H1 (cell line): Measurements from ENCODE around the gene CDK5RAP2.

Experiments
- ATF3 ChIP-seq: IDR thresholded peaks from 2 replicates; pipeline ENCODE4 v1.6.1; 2011; ENCODE audit warnings: low read depth, mild to moderate bottlenecking, low read length; ENCODE audit not compliant: insufficient read depth
- CEBPB ChIP-seq: IDR thresholded peaks from 2 replicates; pipeline ENCODE4 v1.6.1; 2012; ENCODE audit warnings: low read depth, low read length
- EP300 ChIP-seq, 2 experiments: IDR thresholded peaks; 1 replicate in 1 of 2; 2 replicates in 1 of 2; pipeline ENCODE4 v1.6.1; 2011 to 2012; ENCODE audit warnings: low read depth in 2 of 2, low read length in 2 of 2, mild to moderate bottlenecking in 2 of 2, borderline replicate concordance in 1 of 2, inconsistent platforms in 1 of 2, moderate library complexity in 1 of 2
- JUN ChIP-seq: IDR thresholded peaks from 2 replicates; pipeline ENCODE4 v1.6.1; 2011; ENCODE audit warnings: low read depth, mild to moderate bottlenecking, improper control_type of control experiment, low read length
- MAX ChIP-seq: IDR thresholded peaks from 2 replicates; pipeline ENCODE4 v1.6.1; 2012; ENCODE audit warnings: inconsistent platforms
- POLR2A ChIP-seq, 2 experiments: IDR thresholded peaks; 1 replicate in 1 of 2; 2 replicates in 1 of 2; pipeline ENCODE4 v1.6.1; 2011; ENCODE audit warnings: low read depth in 2 of 2, low read length in 2 of 2, mild to moderate bottlenecking in 2 of 2; ENCODE audit errors: control extremely low read depth in 1 of 2
- RBBP5 ChIP-seq: IDR thresholded peaks from 2 replicates; pipeline ENCODE4 v1.7.1; 2012; ENCODE audit warnings: low read depth, mild to moderate bottlenecking, inconsistent platforms, low read length, moderate library complexity, borderline replicate concordance
- SIN3A ChIP-seq, 2 experiments: IDR thresholded peaks in 1 of 2; conservative IDR thresholded peaks in 1 of 2; 2 replicates each; pipeline ENCODE4 v1.6.1; 2011 to 2012; ENCODE audit warnings: low read length in 2 of 2, improper control_type of control experiment in 1 of 2, low read depth in 1 of 2, mild to moderate bottlenecking in 1 of 2
- TAF1 ChIP-seq: IDR thresholded peaks from 2 replicates; pipeline ENCODE4 v1.6.1; 2011; ENCODE audit warnings: mild to moderate bottlenecking, low read depth, low read length
- TF ChIP-seq, protein P1 (sequence below): fragments of 300-600 bp; sonication (generic); IDR thresholded peaks from 2 replicates; pipeline ENCODE4 v1.7.1; 2012; ENCODE audit warnings: low read length, moderate library complexity, mild to moderate bottlenecking, inconsistent platforms; ENCODE audit not compliant: insufficient replicate concordance
- TF ChIP-seq, protein P2 (sequence below), 3 experiments: IDR thresholded peaks; 1 replicate in 2 of 3; 2 replicates in 1 of 3; pipeline versions ENCODE4 v1.5.1 to v1.6.1; 2011; ENCODE audit warnings: low read length in 3 of 3, mild to moderate bottlenecking in 3 of 3, inconsistent platforms in 2 of 3, low read depth in 1 of 3, moderate library complexity in 1 of 3; ENCODE audit not compliant: insufficient read depth in 1 of 3; ENCODE audit errors: control extremely low read depth in 1 of 3

DNA sequence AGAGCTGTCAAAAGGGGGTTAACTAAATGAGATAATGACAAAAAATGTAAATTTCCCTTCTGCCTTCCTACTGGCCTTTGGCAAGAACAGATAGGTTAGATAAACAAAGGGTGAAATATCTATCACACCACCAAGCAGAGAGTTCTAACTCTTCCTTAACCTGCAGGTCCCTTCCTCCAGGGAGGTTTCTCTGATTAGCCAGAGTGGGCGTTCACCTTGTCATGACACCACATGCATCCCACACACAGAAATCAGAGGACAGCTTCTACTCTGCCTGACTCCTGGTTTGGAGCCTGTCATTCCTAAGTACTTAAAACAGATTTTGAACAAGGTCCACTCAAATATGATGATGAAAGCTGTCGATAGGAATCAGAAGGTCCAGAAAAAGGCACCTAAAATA is 180.0 kb downstream of the CDK5RAP2 start:
- TF ChIP-seq, protein P1, sequence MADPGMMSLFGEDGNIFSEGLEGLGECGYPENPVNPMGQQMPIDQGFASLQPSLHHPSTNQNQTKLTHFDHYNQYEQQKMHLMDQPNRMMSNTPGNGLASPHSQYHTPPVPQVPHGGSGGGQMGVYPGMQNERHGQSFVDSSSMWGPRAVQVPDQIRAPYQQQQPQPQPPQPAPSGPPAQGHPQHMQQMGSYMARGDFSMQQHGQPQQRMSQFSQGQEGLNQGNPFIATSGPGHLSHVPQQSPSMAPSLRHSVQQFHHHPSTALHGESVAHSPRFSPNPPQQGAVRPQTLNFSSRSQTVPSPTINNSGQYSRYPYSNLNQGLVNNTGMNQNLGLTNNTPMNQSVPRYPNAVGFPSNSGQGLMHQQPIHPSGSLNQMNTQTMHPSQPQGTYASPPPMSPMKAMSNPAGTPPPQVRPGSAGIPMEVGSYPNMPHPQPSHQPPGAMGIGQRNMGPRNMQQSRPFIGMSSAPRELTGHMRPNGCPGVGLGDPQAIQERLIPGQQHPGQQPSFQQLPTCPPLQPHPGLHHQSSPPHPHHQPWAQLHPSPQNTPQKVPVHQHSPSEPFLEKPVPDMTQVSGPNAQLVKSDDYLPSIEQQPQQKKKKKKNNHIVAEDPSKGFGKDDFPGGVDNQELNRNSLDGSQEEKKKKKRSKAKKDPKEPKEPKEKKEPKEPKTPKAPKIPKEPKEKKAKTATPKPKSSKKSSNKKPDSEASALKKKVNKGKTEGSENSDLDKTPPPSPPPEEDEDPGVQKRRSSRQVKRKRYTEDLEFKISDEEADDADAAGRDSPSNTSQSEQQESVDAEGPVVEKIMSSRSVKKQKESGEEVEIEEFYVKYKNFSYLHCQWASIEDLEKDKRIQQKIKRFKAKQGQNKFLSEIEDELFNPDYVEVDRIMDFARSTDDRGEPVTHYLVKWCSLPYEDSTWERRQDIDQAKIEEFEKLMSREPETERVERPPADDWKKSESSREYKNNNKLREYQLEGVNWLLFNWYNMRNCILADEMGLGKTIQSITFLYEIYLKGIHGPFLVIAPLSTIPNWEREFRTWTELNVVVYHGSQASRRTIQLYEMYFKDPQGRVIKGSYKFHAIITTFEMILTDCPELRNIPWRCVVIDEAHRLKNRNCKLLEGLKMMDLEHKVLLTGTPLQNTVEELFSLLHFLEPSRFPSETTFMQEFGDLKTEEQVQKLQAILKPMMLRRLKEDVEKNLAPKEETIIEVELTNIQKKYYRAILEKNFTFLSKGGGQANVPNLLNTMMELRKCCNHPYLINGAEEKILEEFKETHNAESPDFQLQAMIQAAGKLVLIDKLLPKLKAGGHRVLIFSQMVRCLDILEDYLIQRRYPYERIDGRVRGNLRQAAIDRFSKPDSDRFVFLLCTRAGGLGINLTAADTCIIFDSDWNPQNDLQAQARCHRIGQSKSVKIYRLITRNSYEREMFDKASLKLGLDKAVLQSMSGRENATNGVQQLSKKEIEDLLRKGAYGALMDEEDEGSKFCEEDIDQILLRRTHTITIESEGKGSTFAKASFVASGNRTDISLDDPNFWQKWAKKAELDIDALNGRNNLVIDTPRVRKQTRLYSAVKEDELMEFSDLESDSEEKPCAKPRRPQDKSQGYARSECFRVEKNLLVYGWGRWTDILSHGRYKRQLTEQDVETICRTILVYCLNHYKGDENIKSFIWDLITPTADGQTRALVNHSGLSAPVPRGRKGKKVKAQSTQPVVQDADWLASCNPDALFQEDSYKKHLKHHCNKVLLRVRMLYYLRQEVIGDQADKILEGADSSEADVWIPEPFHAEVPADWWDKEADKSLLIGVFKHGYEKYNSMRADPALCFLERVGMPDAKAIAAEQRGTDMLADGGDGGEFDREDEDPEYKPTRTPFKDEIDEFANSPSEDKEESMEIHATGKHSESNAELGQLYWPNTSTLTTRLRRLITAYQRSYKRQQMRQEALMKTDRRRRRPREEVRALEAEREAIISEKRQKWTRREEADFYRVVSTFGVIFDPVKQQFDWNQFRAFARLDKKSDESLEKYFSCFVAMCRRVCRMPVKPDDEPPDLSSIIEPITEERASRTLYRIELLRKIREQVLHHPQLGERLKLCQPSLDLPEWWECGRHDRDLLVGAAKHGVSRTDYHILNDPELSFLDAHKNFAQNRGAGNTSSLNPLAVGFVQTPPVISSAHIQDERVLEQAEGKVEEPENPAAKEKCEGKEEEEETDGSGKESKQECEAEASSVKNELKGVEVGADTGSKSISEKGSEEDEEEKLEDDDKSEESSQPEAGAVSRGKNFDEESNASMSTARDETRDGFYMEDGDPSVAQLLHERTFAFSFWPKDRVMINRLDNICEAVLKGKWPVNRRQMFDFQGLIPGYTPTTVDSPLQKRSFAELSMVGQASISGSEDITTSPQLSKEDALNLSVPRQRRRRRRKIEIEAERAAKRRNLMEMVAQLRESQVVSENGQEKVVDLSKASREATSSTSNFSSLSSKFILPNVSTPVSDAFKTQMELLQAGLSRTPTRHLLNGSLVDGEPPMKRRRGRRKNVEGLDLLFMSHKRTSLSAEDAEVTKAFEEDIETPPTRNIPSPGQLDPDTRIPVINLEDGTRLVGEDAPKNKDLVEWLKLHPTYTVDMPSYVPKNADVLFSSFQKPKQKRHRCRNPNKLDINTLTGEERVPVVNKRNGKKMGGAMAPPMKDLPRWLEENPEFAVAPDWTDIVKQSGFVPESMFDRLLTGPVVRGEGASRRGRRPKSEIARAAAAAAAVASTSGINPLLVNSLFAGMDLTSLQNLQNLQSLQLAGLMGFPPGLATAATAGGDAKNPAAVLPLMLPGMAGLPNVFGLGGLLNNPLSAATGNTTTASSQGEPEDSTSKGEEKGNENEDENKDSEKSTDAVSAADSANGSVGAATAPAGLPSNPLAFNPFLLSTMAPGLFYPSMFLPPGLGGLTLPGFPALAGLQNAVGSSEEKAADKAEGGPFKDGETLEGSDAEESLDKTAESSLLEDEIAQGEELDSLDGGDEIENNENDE: no peak
- TF ChIP-seq, protein P2, sequence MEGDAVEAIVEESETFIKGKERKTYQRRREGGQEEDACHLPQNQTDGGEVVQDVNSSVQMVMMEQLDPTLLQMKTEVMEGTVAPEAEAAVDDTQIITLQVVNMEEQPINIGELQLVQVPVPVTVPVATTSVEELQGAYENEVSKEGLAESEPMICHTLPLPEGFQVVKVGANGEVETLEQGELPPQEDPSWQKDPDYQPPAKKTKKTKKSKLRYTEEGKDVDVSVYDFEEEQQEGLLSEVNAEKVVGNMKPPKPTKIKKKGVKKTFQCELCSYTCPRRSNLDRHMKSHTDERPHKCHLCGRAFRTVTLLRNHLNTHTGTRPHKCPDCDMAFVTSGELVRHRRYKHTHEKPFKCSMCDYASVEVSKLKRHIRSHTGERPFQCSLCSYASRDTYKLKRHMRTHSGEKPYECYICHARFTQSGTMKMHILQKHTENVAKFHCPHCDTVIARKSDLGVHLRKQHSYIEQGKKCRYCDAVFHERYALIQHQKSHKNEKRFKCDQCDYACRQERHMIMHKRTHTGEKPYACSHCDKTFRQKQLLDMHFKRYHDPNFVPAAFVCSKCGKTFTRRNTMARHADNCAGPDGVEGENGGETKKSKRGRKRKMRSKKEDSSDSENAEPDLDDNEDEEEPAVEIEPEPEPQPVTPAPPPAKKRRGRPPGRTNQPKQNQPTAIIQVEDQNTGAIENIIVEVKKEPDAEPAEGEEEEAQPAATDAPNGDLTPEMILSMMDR (IDR thresholded peaks at IDR 0.05; ENCODE audit: control extremely low read depth in 1 of 3, insufficient read depth in 1 of 3, low read depth in 1 of 3, low read length in 3 of 3): no peak
- TF ChIP-seq JUN (no peak), MAX (no peak), TAF1 (no peak), EP300 (IDR thresholded peaks at IDR 0.05; ENCODE audit: borderline replicate concordance in 1 of 2, low read depth in 2 of 2, low read length in 2 of 2) (no peak), SIN3A (conservative IDR thresholded peaks at IDR 0.05 in 1 of 2, IDR thresholded peaks at IDR 0.05 in 1 of 2; ENCODE audit: low read depth in 1 of 2, low read length in 2 of 2) (no peak), CEBPB (no peak), POLR2A (IDR thresholded peaks at IDR 0.05; ENCODE audit: control extremely low read depth in 1 of 2, low read depth in 2 of 2, low read length in 2 of 2) (no peak), RBBP5 (no peak), ATF3 (no peak)
